MM.1S (cell line): ENCODE data around the gene MRNIP.

Source experiments
- CTCF ChIP-seq: fragments of 300-600 bp; sonication (generic); IDR thresholded peaks from 2 replicates; pipeline ENCODE4 v1.5.1; 2016; ENCODE audit warnings: antibody characterized with exemption, low read length, mixed read lengths
- EZH2phosphoT487 ChIP-seq: fragments of 300-600 bp; sonication (generic); IDR thresholded peaks from 2 replicates; pipeline ENCODE4 v1.6.1; 2018; ENCODE audit warnings: antibody characterized with exemption, low read length

DNA sequence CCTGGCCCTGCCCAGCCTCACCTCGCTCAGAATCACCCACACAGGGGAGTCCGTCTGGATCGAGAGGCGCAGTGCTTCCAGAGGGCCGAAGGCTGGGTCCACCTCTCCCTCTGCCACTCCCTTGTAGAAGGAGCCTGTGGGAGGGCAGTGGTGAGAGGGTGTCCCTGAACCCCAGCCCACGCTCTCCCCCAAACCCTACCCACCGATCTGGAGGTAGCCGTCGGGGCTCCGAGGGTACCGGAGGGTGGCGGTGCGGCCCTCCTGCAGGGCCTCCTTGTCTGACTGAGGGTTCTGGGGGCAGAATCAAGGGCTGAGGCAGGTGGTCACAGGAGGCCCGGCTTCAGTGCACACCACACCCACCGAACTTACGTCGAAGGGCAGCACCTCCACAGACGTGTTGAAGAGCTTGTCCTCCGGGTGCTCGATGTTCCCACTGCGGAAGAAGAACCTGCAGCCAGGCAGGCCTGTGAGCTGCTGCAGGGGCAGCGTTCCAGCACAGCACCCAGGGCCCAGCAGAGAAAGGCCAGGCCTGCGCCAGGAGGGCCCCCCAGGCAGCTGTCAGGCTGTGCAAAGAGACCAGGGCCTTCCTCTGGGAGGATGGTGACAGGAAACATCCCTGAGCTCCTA is 60.4 kb downstream of the MRNIP start:
- TF ChIP-seq EZH2phosphoT487 (no peak), CTCF (no peak)
